WTC11 (cell line): ENCODE data around the gene MT1M. TPM values are rescaled to one million over a fixed set of nuclear protein-coding genes. Genes with fewer than 3 reads are reported as not detected.

Experiments
- ATAC-seq: fragments of 200-7000 bp; cut with Tn5 transposase; 2 replicates; pipeline ENCODE4 v1.10.0; 2021; ENCODE audit warnings: mild to moderate bottlenecking, moderate library complexity
- CTCF ChIA-PET: fragments of 300-600 bp; sonication (Branson Sonifier 250); formaldehyde crosslinking; loops from one replicate; lab custom pipeline; 2021; ENCODE audit warnings: antibody characterized with exemption; lab: Charles Lee
- POLR2A ChIA-PET: fragments of 350-600 bp; sonication (Branson Sonifier 250); formaldehyde crosslinking; loops from one replicate; lab custom pipeline; 2021; ENCODE audit warnings: antibody characterized with exemption; lab: Charles Lee
- DNase-seq: peaks from one replicate; pipeline ENCODE4 v3.0.0; 2021; ENCODE audit warnings: low spot score
- H3K27ac Mint-ChIP-seq: 2 replicates; pipeline ENCODE4 v1.8.0; 2021; ENCODE audit warnings: mixed read lengths
- H3K27me3 Mint-ChIP-seq: 2 replicates; pipeline ENCODE4 v1.8.0; 2021; ENCODE audit warnings: low read depth, mild to moderate bottlenecking, moderate library complexity, mixed read lengths
- H3K36me3 Mint-ChIP-seq: 2 replicates; pipeline ENCODE4 v1.8.0; 2021; ENCODE audit warnings: mixed read lengths
- H3K4me1 Mint-ChIP-seq: 2 replicates; pipeline ENCODE4 v1.8.0; 2022; ENCODE audit warnings: mixed read lengths
- H3K4me3 Mint-ChIP-seq: 2 replicates; pipeline ENCODE4 v1.8.0; 2021; ENCODE audit warnings: mild to moderate bottlenecking, moderate library complexity, mixed read lengths
- H3K9me3 Mint-ChIP-seq: 2 replicates; pipeline ENCODE4 v1.8.0; 2021; ENCODE audit warnings: mixed read lengths
- FOXJ3 ChIP-seq: sonication (generic); formaldehyde crosslinking; IDR thresholded peaks from 2 replicates; pipeline ENCODE4 v1.9.0; 2021; ENCODE audit warnings: missing genetic modification reagents, mild to moderate bottlenecking, borderline replicate concordance
- JUN ChIP-seq: sonication (generic); formaldehyde crosslinking; IDR thresholded peaks from 2 replicates; pipeline ENCODE4 v1.8.0; 2023; ENCODE audit warnings: mild to moderate bottlenecking, missing genetic modification reagents
- MXD4 ChIP-seq: fragments of 250-450 bp; sonication (Bioruptor Pico); IDR thresholded peaks from 2 replicates; pipeline ENCODE4 v1.8.0; 2021; ENCODE audit warnings: mild to moderate bottlenecking, moderate library complexity, borderline replicate concordance
- NFE2L1 ChIP-seq: sonication (generic); formaldehyde crosslinking; IDR thresholded peaks from 2 replicates; pipeline ENCODE4 v1.8.1; 2023; ENCODE audit warnings: missing genetic modification reagents
- NR2C2 ChIP-seq: sonication (generic); formaldehyde crosslinking; IDR thresholded peaks from 2 replicates; pipeline ENCODE4 v1.8.0; 2022; ENCODE audit warnings: mild to moderate bottlenecking, missing genetic modification reagents
- NR3C1 ChIP-seq: sonication (generic); formaldehyde crosslinking; conservative IDR thresholded peaks from 2 replicates; pipeline ENCODE4 v1.8.1; 2023; ENCODE audit warnings: low read depth, mild to moderate bottlenecking, missing genetic modification reagents
- RORB ChIP-seq: fragments of 250-450 bp; sonication (Bioruptor Pico); IDR thresholded peaks from 2 replicates; pipeline ENCODE4 v1.9.0; 2021; ENCODE audit warnings: mild to moderate bottlenecking
- SOX15 ChIP-seq: fragments of 250-450 bp; sonication (Bioruptor Pico); IDR thresholded peaks from 2 replicates; pipeline ENCODE4 v1.9.0; 2021; ENCODE audit warnings: mild to moderate bottlenecking
- SP1 ChIP-seq: sonication (generic); formaldehyde crosslinking; conservative IDR thresholded peaks from 2 replicates; pipeline ENCODE4 v1.8.1; 2022; ENCODE audit warnings: missing genetic modification reagents
- TCF7 ChIP-seq: sonication (generic); formaldehyde crosslinking; IDR thresholded peaks from 2 replicates; pipeline ENCODE4 v1.8.0; 2022; ENCODE audit warnings: mild to moderate bottlenecking, low read depth, missing genetic modification reagents, moderate library complexity
- TEAD4 ChIP-seq: sonication (generic); formaldehyde crosslinking; IDR thresholded peaks from 2 replicates; pipeline ENCODE4 v1.8.0; 2022; ENCODE audit warnings: mild to moderate bottlenecking, missing genetic modification reagents
- ZBTB21 ChIP-seq: sonication (generic); formaldehyde crosslinking; IDR thresholded peaks from 2 replicates; pipeline ENCODE4 v1.8.1; 2023; ENCODE audit warnings: mild to moderate bottlenecking, missing genetic modification reagents, borderline replicate concordance
- ZNF219 ChIP-seq: sonication (generic); formaldehyde crosslinking; IDR thresholded peaks from 2 replicates; pipeline ENCODE4 v1.8.0; 2023; ENCODE audit warnings: missing genetic modification reagents, mild to moderate bottlenecking, borderline replicate concordance
- ZNF263 ChIP-seq: sonication (generic); formaldehyde crosslinking; IDR thresholded peaks from 2 replicates; pipeline ENCODE4 v1.8.1; 2022; ENCODE audit warnings: low read depth, mild to moderate bottlenecking, moderate library complexity, missing genetic modification reagents
- ZNF396 ChIP-seq: fragments of 250-450 bp; sonication (Bioruptor Pico); IDR thresholded peaks from 2 replicates; pipeline ENCODE4 v1.8.0; 2021; ENCODE audit warnings: mild to moderate bottlenecking, moderate library complexity, borderline replicate concordance
- total RNA-seq: library from RNA; stranded (reverse); gene quantifications from 3 replicates; pipeline ENCODE4 v1.2.3, GENCODE V29; 2021
- TF ChIP-seq, protein P1 (sequence below): sonication (generic); formaldehyde crosslinking; IDR thresholded peaks from 2 replicates; pipeline ENCODE4 v1.8.0; 2022; ENCODE audit warnings: mild to moderate bottlenecking, missing genetic modification reagents
- TF ChIP-seq, protein P2 (sequence below): sonication (generic); formaldehyde crosslinking; IDR thresholded peaks from 2 replicates; pipeline ENCODE4 v1.8.0; 2022; ENCODE audit warnings: mild to moderate bottlenecking, missing genetic modification reagents
- TF ChIP-seq, protein P3 (sequence below): sonication (generic); formaldehyde crosslinking; IDR thresholded peaks from 2 replicates; pipeline ENCODE4 v1.8.0; 2023; ENCODE audit warnings: missing genetic modification reagents, mild to moderate bottlenecking, borderline replicate concordance
- TF ChIP-seq, protein P4 (sequence below): sonication (generic); formaldehyde crosslinking; IDR thresholded peaks from 2 replicates; pipeline ENCODE4 v1.8.1; 2022; ENCODE audit warnings: mild to moderate bottlenecking, missing genetic modification reagents, moderate library complexity, borderline replicate concordance
- TF ChIP-seq, protein P5 (sequence below): fragments of 250-450 bp; sonication (Bioruptor Pico); IDR thresholded peaks from 2 replicates; pipeline ENCODE4 v1.9.0; 2021; ENCODE audit warnings: moderate library complexity, mild to moderate bottlenecking, inconsistent platforms, borderline replicate concordance
- TF ChIP-seq, protein P6 (sequence below): fragments of 200-600 bp; IDR thresholded peaks from 2 replicates; pipeline ENCODE4 v1.8.0; 2022; ENCODE audit warnings: antibody characterized with exemption

Gene MT1M
- total RNA-seq, 1 experiment from 2014 or later: 4.7 TPM

DNA sequence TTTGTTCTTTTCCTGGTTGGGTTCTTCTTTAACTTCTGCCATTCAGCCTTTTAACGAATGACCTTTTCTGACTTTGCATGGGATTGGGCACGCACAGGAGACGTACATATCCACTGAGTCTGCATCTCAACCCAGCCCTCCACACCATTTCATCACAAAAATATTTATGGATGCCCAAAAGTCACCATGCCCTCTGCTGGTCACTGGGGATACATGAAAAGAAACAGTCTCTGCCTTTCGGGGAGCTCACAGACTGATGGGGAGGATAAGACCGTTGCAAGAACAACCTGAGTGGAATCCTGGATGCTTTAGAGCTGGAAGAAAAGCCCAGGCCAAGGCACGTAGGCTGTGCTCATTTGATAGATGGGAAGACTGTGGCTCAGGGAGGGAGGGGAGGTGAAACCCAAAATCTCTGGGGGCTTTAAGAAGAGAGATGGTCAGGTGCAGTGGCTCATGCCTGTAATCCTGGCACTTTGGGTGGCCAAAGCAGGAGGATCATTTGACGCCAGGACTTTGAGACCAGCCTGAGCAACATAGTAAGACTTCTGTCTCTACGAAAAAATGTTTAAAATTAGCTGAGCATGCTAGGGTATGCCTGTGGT lies 32.0 kb upstream of the MT1M start:
- DNase-seq: peak; percentile 31

DNA sequence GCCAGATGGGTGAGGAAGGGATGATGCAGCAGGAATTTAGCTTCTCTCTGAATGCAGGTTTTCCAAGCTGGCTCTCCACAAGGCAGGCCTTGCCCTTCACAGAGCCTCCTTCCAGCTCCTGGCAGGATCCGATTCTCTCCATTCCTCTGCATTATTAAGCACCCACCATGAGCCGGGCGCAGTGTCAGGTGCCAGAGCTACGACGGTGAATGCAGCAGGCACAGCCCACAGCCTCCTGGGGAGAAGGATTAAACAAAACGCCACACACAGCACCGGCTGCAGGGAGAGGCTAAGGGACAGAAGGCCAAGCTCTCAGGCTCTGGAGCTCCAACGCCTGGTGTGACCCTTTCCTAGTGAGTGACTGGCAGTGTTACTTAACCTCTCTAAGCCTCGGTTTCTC lies 31.1 kb upstream of the MT1M start:
- Mint-ChIP-seq H3K4me1 (no peaks in the 10 kb centered on the region; the same call in 1 of the 2 replicates), H3K4me3 (no peak overlapping the region), H3K36me3 (no peaks in the 10 kb centered on the region), H3K27me3 (peaks cover 24% of the 10 kb centered on the region), H3K27ac (no peak overlapping the region), H3K9me3 (0 out of 2 replicates have a peak, but pooled peaks cover 3% of the 10 kb centered on the region)
- DNase-seq (no peak), ATAC-seq (no peak)
- CTCF ChIA-PET: interaction anchor here (0.9 to 2.3 kb wide), 16 partner anchors 10 to 114 kb away, joined by 3 to 34 read pairs (median 8); partner anchors contain the start of genes MT1F and MT4
- POLR2A ChIA-PET: interaction anchor here (1.0 to 1.7 kb wide), 2 partner anchors 24 to 60 kb away, joined by 3 to 6 read pairs; partner anchors contain the start of gene MT1E
- TF ChIP-seq, protein P1, sequence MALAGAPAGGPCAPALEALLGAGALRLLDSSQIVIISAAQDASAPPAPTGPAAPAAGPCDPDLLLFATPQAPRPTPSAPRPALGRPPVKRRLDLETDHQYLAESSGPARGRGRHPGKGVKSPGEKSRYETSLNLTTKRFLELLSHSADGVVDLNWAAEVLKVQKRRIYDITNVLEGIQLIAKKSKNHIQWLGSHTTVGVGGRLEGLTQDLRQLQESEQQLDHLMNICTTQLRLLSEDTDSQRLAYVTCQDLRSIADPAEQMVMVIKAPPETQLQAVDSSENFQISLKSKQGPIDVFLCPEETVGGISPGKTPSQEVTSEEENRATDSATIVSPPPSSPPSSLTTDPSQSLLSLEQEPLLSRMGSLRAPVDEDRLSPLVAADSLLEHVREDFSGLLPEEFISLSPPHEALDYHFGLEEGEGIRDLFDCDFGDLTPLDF (CRISPR knock-in tag): no peak
- no peak for TF ChIP-seq ZNF263 (CRISPR knock-in tag)
- no peak for TF ChIP-seq JUN (CRISPR knock-in tag)
- no peak for TF ChIP-seq TEAD4 (CRISPR knock-in tag)
- no peak for TF ChIP-seq TCF7 (CRISPR knock-in tag)
- TF ChIP-seq ZNF396: no peak
- TF ChIP-seq, protein P2, sequence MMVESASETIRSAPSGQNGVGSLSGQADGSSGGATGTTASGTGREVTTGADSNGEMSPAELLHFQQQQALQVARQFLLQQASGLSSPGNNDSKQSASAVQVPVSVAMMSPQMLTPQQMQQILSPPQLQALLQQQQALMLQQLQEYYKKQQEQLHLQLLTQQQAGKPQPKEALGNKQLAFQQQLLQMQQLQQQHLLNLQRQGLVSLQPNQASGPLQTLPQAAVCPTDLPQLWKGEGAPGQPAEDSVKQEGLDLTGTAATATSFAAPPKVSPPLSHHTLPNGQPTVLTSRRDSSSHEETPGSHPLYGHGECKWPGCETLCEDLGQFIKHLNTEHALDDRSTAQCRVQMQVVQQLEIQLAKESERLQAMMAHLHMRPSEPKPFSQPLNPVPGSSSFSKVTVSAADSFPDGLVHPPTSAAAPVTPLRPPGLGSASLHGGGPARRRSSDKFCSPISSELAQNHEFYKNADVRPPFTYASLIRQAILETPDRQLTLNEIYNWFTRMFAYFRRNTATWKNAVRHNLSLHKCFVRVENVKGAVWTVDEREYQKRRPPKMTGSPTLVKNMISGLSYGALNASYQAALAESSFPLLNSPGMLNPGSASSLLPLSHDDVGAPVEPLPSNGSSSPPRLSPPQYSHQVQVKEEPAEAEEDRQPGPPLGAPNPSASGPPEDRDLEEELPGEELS: no peak
- TF ChIP-seq, protein P3, sequence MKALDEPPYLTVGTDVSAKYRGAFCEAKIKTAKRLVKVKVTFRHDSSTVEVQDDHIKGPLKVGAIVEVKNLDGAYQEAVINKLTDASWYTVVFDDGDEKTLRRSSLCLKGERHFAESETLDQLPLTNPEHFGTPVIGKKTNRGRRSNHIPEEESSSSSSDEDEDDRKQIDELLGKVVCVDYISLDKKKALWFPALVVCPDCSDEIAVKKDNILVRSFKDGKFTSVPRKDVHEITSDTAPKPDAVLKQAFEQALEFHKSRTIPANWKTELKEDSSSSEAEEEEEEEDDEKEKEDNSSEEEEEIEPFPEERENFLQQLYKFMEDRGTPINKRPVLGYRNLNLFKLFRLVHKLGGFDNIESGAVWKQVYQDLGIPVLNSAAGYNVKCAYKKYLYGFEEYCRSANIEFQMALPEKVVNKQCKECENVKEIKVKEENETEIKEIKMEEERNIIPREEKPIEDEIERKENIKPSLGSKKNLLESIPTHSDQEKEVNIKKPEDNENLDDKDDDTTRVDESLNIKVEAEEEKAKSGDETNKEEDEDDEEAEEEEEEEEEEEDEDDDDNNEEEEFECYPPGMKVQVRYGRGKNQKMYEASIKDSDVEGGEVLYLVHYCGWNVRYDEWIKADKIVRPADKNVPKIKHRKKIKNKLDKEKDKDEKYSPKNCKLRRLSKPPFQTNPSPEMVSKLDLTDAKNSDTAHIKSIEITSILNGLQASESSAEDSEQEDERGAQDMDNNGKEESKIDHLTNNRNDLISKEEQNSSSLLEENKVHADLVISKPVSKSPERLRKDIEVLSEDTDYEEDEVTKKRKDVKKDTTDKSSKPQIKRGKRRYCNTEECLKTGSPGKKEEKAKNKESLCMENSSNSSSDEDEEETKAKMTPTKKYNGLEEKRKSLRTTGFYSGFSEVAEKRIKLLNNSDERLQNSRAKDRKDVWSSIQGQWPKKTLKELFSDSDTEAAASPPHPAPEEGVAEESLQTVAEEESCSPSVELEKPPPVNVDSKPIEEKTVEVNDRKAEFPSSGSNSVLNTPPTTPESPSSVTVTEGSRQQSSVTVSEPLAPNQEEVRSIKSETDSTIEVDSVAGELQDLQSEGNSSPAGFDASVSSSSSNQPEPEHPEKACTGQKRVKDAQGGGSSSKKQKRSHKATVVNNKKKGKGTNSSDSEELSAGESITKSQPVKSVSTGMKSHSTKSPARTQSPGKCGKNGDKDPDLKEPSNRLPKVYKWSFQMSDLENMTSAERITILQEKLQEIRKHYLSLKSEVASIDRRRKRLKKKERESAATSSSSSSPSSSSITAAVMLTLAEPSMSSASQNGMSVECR: no peak
- no peak for TF ChIP-seq SP1 (CRISPR knock-in tag)
- no peak for TF ChIP-seq MXD4 (CRISPR knock-in tag)
- TF ChIP-seq, protein P4, sequence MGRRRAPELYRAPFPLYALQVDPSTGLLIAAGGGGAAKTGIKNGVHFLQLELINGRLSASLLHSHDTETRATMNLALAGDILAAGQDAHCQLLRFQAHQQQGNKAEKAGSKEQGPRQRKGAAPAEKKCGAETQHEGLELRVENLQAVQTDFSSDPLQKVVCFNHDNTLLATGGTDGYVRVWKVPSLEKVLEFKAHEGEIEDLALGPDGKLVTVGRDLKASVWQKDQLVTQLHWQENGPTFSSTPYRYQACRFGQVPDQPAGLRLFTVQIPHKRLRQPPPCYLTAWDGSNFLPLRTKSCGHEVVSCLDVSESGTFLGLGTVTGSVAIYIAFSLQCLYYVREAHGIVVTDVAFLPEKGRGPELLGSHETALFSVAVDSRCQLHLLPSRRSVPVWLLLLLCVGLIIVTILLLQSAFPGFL (CRISPR knock-in tag): no peak
- no peak for TF ChIP-seq RORB (CRISPR knock-in tag)
- TF ChIP-seq, protein P5, sequence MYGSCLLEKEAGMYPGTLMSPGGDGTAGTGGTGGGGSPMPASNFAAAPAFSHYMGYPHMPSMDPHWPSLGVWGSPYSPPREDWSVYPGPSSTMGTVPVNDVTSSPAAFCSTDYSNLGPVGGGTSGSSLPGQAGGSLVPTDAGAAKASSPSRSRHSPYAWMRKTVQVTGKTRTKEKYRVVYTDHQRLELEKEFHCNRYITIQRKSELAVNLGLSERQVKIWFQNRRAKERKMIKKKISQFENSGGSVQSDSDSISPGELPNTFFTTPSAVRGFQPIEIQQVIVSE: no peak
- no peak for TF ChIP-seq SOX15 (CRISPR knock-in tag)

More for the DNA sequence above, 32.0 kb upstream of the MT1M start:
- Mint-ChIP-seq H3K4me1 (no peaks in the 10 kb centered on the region; the same call in 1 of the 2 replicates), H3K9me3 (0 out of 2 replicates have a peak, but pooled peaks cover 3% of the 10 kb centered on the region), H3K4me3 (no peak overlapping the region), H3K36me3 (no peaks in the 10 kb centered on the region), H3K27ac (no peak overlapping the region), H3K27me3 (peaks cover 22% of the 10 kb centered on the region)
- ChIA-PET CTCF (interaction anchor here (0.6 to 2.3 kb wide), 45 partner anchors 9 to 507 kb away, joined by 3 to 34 read pairs (median 5); partner anchors contain the start of genes MT1E, MT1F, MT3 and MT4), POLR2A (interaction anchor here (0.6 to 1.7 kb wide), 3 partner anchors 25 to 61 kb away, joined by 3 to 7 read pairs (median 6); partner anchors contain the start of gene MT1E)
- TF ChIP-seq NR2C2 (CRISPR knock-in tag): no peak
- no peak for TF ChIP-seq ZNF219 (CRISPR knock-in tag)
- TF ChIP-seq NFE2L1 (CRISPR knock-in tag): no peak
- no peak for TF ChIP-seq FOXJ3 (CRISPR knock-in tag)
- TF ChIP-seq, protein P6, sequence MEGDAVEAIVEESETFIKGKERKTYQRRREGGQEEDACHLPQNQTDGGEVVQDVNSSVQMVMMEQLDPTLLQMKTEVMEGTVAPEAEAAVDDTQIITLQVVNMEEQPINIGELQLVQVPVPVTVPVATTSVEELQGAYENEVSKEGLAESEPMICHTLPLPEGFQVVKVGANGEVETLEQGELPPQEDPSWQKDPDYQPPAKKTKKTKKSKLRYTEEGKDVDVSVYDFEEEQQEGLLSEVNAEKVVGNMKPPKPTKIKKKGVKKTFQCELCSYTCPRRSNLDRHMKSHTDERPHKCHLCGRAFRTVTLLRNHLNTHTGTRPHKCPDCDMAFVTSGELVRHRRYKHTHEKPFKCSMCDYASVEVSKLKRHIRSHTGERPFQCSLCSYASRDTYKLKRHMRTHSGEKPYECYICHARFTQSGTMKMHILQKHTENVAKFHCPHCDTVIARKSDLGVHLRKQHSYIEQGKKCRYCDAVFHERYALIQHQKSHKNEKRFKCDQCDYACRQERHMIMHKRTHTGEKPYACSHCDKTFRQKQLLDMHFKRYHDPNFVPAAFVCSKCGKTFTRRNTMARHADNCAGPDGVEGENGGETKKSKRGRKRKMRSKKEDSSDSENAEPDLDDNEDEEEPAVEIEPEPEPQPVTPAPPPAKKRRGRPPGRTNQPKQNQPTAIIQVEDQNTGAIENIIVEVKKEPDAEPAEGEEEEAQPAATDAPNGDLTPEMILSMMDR: 0 out of 2 replicates have a peak, but pooled peaks have one; percentile 24
- TF ChIP-seq ZBTB21 (CRISPR knock-in tag): no peak
- no peak for TF ChIP-seq NR3C1 (CRISPR knock-in tag)
- ATAC-seq: peak; percentile 73
